Body of pancreas (tissue), 4 donors: ENCODE measurements around the gene AFDN. TPM values are rescaled to one million over a fixed set of nuclear protein-coding genes. Genes with fewer than 3 reads are reported as not detected.

Experiments
- ATAC-seq: fragments of 150-250 bp; one replicate; pipeline ENCODE4 v1.9.1; 2016
- DNase-seq, 4 donors: peaks; one replicate each; pipeline ENCODE4 v3.0.0-alpha.2; 2019
- H3K27ac ChIP-seq, 4 donors: fragments of 200-600 bp; sonication (generic); 1 replicate in 3 of 4; 2 replicates in 1 of 4; pipeline versions ENCODE4 v1.5.1 to v1.6.1; 2016 to 2019; ENCODE audit warnings: mild to moderate bottlenecking in 1 of 4, mixed read lengths in 1 of 4, moderate library complexity in 1 of 4
- H3K27me3 ChIP-seq, 2 donors: fragments of 200-600 bp; sonication (generic); one replicate each; pipeline ENCODE4 v1.6.0; 2016; ENCODE audit warnings: mild to moderate bottlenecking in 1 of 2
- H3K36me3 ChIP-seq, 2 donors: fragments of 200-600 bp; sonication (generic); replicated peaks in 1 of 2; 2 replicates each; pipeline ENCODE4 v1.5.1; 2016; ENCODE audit warnings: low read depth in 2 of 2; ENCODE audit not compliant: insufficient read depth in 1 of 2
- H3K4me1 ChIP-seq: fragments of 200-600 bp; sonication (generic); one replicate; pipeline ENCODE4 v1.6.0; 2016
- H3K4me3 ChIP-seq, 2 donors: fragments of 200-600 bp; sonication (generic); 1 replicate in 1 of 2; 2 replicates in 1 of 2; pipeline ENCODE4 v1.5.1; 2016 to 2019
- H3K9me3 ChIP-seq, 3 donors: fragments of 200-600 bp; sonication (generic); 1 replicate in 2 of 3; 2 replicates in 1 of 3; pipeline ENCODE4 v1.5.1; 2016
- POLR2A ChIP-seq, 3 donors: fragments of 450-650 bp; IDR thresholded peaks; one replicate each; pipeline ENCODE4 v1.6.1; 2016; ENCODE audit warnings: antibody characterized with exemption in 3 of 3, mild to moderate bottlenecking in 2 of 3
- WGBS, 2 donors: methylation state at CpG; one replicate each; pipeline ENCODE4 v1.1.5; 2017; 5-methylcytosine and 5-hydroxymethylcytosine counted together
- intact Hi-C: fragments of 100-400 bp; cut with DNase I; formaldehyde crosslinking; loops from one replicate; pipeline ENCODE4 v1.15.1; 2023
- total RNA-seq, 2 donors: library from RNA; depleted of rRNA; stranded (reverse); fragments of >200 nt; gene quantifications; one replicate each; pipeline ENCODE4 v1.1.0, GENCODE V29; 2016
- TF ChIP-seq, protein P1 (sequence below), 7 experiments: fragments of 450-650 bp in 4 of 7; fragments of 200-600 bp in 3 of 7; sonication (generic) in 3 of 7; IDR thresholded peaks; one replicate each; pipeline ENCODE4 v1.5.1; 2016 to 2019; ENCODE audit warnings: antibody characterized with exemption in 7 of 7

The AFDN gene
- total RNA-seq, 2 donors from 2014 or later: 160 to 195 TPM

DNA sequence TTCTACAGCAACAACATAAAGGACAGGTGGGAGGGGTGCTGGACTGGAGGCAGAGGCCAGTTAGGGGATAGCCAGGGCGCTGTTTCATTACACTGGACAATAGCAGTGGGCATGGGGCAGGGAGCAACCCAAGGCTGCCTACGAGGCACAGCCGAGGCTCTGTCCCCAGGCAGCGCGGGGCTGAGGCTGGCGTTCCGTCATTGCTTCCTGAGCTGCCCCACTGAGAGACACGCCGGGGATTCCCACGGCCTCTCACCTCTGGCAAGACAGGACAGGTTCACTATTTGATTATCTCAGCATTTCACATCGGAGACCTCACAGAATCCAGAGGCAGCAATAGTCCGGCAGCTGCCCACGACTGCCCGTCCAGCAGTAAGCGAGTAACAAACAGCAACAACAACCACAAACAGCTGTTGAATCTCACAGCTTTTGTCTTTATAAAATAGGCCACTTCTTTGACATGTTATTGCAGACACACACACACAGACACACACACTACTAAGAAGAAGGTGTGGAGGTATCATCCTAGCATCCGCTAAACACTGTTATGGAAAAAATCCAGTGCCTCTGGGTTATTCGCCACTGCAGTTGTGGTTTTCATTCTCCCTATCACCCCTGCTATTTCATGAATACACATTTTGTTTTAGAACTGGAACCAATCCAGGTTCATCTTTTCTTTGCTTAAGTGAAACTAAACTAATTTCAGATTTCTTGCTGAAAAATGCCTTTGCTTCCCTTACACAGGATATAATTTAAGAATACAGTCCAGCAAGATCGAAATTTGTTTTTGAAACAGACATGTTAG is 190.2 kb downstream of the AFDN start:
- intact Hi-C loops: no loop called here
- H3K27ac ChIP-seq: no peak overlapping the region
- H3K4me1 ChIP-seq: no peaks in the 10 kb centered on the region
- no peaks in the 10 kb centered on the region for H3K36me3 ChIP-seq
- H3K27me3 ChIP-seq: no peaks in the 10 kb centered on the region
- H3K4me3 ChIP-seq: no peak overlapping the region
- ATAC-seq (no peak), DNase-seq (no peak)
- TF ChIP-seq POLR2A (IDR thresholded peaks at IDR 0.05): no peak
- TF ChIP-seq, protein P1, sequence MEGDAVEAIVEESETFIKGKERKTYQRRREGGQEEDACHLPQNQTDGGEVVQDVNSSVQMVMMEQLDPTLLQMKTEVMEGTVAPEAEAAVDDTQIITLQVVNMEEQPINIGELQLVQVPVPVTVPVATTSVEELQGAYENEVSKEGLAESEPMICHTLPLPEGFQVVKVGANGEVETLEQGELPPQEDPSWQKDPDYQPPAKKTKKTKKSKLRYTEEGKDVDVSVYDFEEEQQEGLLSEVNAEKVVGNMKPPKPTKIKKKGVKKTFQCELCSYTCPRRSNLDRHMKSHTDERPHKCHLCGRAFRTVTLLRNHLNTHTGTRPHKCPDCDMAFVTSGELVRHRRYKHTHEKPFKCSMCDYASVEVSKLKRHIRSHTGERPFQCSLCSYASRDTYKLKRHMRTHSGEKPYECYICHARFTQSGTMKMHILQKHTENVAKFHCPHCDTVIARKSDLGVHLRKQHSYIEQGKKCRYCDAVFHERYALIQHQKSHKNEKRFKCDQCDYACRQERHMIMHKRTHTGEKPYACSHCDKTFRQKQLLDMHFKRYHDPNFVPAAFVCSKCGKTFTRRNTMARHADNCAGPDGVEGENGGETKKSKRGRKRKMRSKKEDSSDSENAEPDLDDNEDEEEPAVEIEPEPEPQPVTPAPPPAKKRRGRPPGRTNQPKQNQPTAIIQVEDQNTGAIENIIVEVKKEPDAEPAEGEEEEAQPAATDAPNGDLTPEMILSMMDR (IDR thresholded peaks at IDR 0.05): no peak
- WGBS, 2 donors: 72 to 84% methylated on average over 9 to 18 of the region's 18 CpGs
- no peaks in the 10 kb centered on the region for H3K9me3 ChIP-seq

DNA sequence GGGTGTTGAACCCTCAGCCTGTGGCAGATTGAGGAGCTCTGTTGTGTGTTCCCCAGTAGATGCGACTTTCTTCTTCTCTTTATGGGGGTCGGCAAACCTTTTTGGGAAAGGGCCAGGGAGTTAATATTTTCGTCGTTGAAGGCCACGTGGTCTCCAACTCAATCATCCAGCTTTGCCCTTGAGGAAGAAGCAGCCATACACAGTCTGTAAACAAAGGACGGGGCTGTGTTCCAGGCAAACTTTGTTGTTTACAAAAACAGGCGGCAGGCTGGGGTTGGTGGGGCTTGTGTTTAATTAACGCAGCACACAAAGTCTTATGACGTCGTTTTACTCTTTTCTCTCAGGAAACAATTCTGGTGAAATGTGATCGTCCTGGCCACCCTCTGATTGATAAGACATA is 190.9 kb downstream of the AFDN start:
- WGBS, 2 donors: 22 to 31% methylated on average over 11 of the region's 11 CpGs
- Histone ChIP-seq H3K9me3 (no peaks in the 10 kb centered on the region), H3K36me3 (no peaks in the 10 kb centered on the region), H3K27me3 (no peaks in the 10 kb centered on the region), H3K4me3 (no peak overlapping the region), H3K4me1 (no peaks in the 10 kb centered on the region), H3K27ac (no peak overlapping the region)
- DNase-seq (no peak), ATAC-seq (no peak)
- intact Hi-C loops: no loop called here
- TF ChIP-seq, protein P1 (IDR thresholded peaks at IDR 0.05): no peak
- TF ChIP-seq POLR2A (IDR thresholded peaks at IDR 0.05): no peak

DNA sequence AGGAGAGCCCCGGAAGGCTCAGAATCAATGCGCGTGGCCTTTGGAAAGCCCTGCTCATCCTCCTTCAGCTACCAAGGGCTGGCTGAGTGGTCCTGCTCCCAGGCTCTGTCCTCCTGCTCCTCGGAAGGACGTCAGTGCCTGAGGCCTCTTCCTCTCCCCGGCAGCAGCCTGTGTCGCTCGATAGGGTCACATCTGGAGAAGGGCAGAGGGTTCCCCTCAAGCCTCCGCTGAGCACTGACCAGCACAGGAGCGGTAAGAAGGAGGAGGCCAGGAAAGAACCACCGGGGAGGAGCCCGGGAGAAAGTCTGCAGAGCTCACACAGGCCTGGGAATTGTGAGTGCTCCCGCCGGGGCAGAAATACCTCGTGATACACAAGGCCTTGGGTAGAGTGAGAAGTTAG is 192.0 kb downstream of the AFDN start:
- no peaks in the 10 kb centered on the region for H3K9me3 ChIP-seq
- H3K27ac ChIP-seq: no peak overlapping the region
- no peaks in the 10 kb centered on the region for H3K36me3 ChIP-seq
- 77 to 87% methylated on average over 13 to 15 of the region's 15 CpGs for WGBS, 2 donors
- intact Hi-C loops: no loop called here
- ATAC-seq (no peak), DNase-seq (no peak)
- no peak overlapping the region for H3K4me3 ChIP-seq
- H3K4me1 ChIP-seq: no peaks in the 10 kb centered on the region
- no peaks in the 10 kb centered on the region for H3K27me3 ChIP-seq
- TF ChIP-seq POLR2A (IDR thresholded peaks at IDR 0.05): no peak
- TF ChIP-seq, protein P1 (IDR thresholded peaks at IDR 0.05): no peak

DNA sequence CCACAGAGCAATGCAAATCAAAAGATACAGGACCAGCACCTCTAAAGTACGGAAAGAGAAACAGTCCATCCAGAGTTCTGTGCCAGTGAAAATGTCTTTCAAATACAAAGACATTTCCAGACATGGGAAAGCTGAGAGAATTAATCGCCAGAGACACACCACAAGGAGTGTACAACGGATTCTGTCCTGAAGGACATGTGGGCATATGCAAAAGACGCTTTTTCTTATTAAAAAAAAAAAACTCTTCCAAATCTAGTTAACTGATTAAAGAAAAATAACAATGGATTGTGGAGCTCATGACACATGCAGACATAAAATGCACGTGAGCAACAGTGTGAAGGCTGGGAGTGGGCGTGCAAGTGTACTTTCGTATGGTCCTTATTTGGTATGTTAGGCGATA is 193.5 kb downstream of the AFDN start:
- Histone ChIP-seq H3K36me3 (no peaks in the 10 kb centered on the region), H3K27me3 (no peaks in the 10 kb centered on the region), H3K27ac (no peak overlapping the region), H3K4me1 (no peaks in the 10 kb centered on the region), H3K4me3 (no peak overlapping the region), H3K9me3 (no peaks in the 10 kb centered on the region)
- intact Hi-C loops: no loop called here
- 77 to 83% methylated on average over 8 of the region's 8 CpGs for WGBS, 2 donors
- TF ChIP-seq, protein P1 (IDR thresholded peaks at IDR 0.05): no peak
- TF ChIP-seq POLR2A (IDR thresholded peaks at IDR 0.05): no peak
- ATAC-seq: no peak
- DNase-seq: no peak

DNA sequence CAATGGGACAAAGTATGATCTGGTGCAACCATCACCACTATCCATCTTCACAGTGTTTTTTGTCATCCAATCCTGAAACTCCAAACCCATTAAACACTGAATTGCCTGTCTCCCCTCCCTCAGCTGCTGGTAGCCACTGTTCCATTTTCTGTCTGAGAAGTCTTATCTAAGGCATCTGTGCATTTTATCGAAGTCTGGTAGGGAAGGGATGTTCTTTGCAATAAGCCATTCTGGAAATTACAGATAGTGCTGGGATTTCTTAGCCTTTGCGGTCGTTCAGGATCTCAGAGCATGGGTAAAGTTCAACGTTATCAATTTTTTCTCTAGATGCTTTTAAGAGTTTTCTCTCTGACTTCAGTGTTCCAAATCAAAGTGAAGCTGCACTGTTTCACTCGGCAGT is 194.9 kb downstream of the AFDN start:
- no peak for TF ChIP-seq POLR2A (IDR thresholded peaks at IDR 0.05)
- TF ChIP-seq, protein P1 (IDR thresholded peaks at IDR 0.05): no peak
- intact Hi-C loops: no loop called here
- ATAC-seq (no peak), DNase-seq (no peak)
- Histone ChIP-seq H3K27ac (no peak overlapping the region), H3K9me3 (no peaks in the 10 kb centered on the region), H3K27me3 (no peaks in the 10 kb centered on the region), H3K36me3 (no peaks in the 10 kb centered on the region), H3K4me3 (no peak overlapping the region), H3K4me1 (no peaks in the 10 kb centered on the region)
- WGBS, 2 donors: 50 to 60% methylated on average over 5 of the region's 5 CpGs
